Trophoblast cell (in vitro differentiated cells and primary cell): Measurements from ENCODE around the gene AUH.

Experiments
- DNase-seq, 2 donors: peaks; one replicate each; pipeline ENCODE4 v3.0.0-alpha.2; 2016
- H2AFZ ChIP-seq: 2 replicates; pipeline ENCODE4 v1.6.1; 2013; ENCODE audit warnings: low read length, moderate library complexity, mild to moderate bottlenecking; ENCODE audit not compliant: insufficient read depth, poor library complexity
- H2AK5ac ChIP-seq: 2 replicates; pipeline ENCODE4 v1.6.1; 2013; ENCODE audit warnings: mild to moderate bottlenecking, low read length
- H2BK120ac ChIP-seq: 2 replicates; pipeline ENCODE4 v1.6.1; 2013; ENCODE audit warnings: low read length, mild to moderate bottlenecking, moderate library complexity; ENCODE audit not compliant: insufficient read depth, poor library complexity
- H2BK12ac ChIP-seq: 2 replicates; pipeline ENCODE4 v1.6.1; 2013; ENCODE audit warnings: mild to moderate bottlenecking, low read length, moderate library complexity
- H2BK5ac ChIP-seq: 2 replicates; pipeline ENCODE4 v1.6.1; 2013; ENCODE audit warnings: low read length, low read depth, moderate library complexity, mild to moderate bottlenecking; ENCODE audit not compliant: poor library complexity
- H3K14ac ChIP-seq: 2 replicates; pipeline ENCODE4 v1.6.1; 2013; ENCODE audit warnings: mild to moderate bottlenecking, low read length
- H3K18ac ChIP-seq: 2 replicates; pipeline ENCODE4 v1.6.1; 2013; ENCODE audit warnings: mild to moderate bottlenecking, low read length
- H3K23ac ChIP-seq: 2 replicates; pipeline ENCODE4 v1.6.1; 2013; ENCODE audit warnings: low read length
- H3K27ac ChIP-seq: 2 replicates; pipeline ENCODE4 v1.5.1; 2013; ENCODE audit warnings: low read depth, mild to moderate bottlenecking, inconsistent platforms, low read length, moderate library complexity
- H3K27me3 ChIP-seq: 2 replicates; pipeline ENCODE4 v1.6.1; 2013; ENCODE audit warnings: inconsistent platforms, mild to moderate bottlenecking, low read length, moderate library complexity; ENCODE audit not compliant: insufficient read depth
- H3K36me3 ChIP-seq, 2 experiments: 1 replicate in 1 of 2; 2 replicates in 1 of 2; pipeline ENCODE4 v1.6.1; 2013; ENCODE audit warnings: low read length in 2 of 2, mild to moderate bottlenecking in 2 of 2, moderate library complexity in 1 of 2; ENCODE audit not compliant: insufficient read depth in 2 of 2, control insufficient read depth in 1 of 2
- H3K4ac ChIP-seq: 2 replicates; pipeline ENCODE4 v1.6.1; 2013; ENCODE audit warnings: low read depth, mild to moderate bottlenecking, low read length, moderate library complexity
- H3K4me1 ChIP-seq, 2 experiments: 1 replicate in 1 of 2; 2 replicates in 1 of 2; pipeline ENCODE4 v1.6.1; 2013; ENCODE audit warnings: low read length in 2 of 2, mild to moderate bottlenecking in 2 of 2, moderate library complexity in 1 of 2; ENCODE audit not compliant: insufficient read depth in 2 of 2, control insufficient read depth in 1 of 2
- H3K4me2 ChIP-seq: 2 replicates; pipeline ENCODE4 v1.6.1; 2013; ENCODE audit warnings: inconsistent platforms, mild to moderate bottlenecking, low read length, moderate library complexity
- H3K4me3 ChIP-seq: 2 replicates; pipeline ENCODE4 v1.5.1; 2013; ENCODE audit warnings: mild to moderate bottlenecking, low read depth, low read length, inconsistent platforms
- H3K79me1 ChIP-seq: one replicate; pipeline ENCODE4 v1.6.1; 2013; ENCODE audit warnings: low read length
- H3K79me2 ChIP-seq: 2 replicates; pipeline ENCODE4 v1.6.1; 2013; ENCODE audit warnings: low read length, mild to moderate bottlenecking; ENCODE audit not compliant: control insufficient read depth, insufficient read depth, poor library complexity
- H3K9ac ChIP-seq: 2 replicates; pipeline ENCODE4 v1.6.1; 2013; ENCODE audit warnings: mild to moderate bottlenecking, low read length
- H3K9me3 ChIP-seq: 2 replicates; pipeline ENCODE4 v1.6.1; 2013; ENCODE audit warnings: low read depth, mild to moderate bottlenecking, control low read depth, inconsistent platforms, low read length; ENCODE audit not compliant: insufficient read depth
- H4K12ac ChIP-seq: 2 replicates; pipeline ENCODE4 v1.6.1; 2013; ENCODE audit warnings: low read depth, mild to moderate bottlenecking, low read length, moderate library complexity
- H4K8ac ChIP-seq: 2 replicates; pipeline ENCODE4 v1.6.1; 2013; ENCODE audit warnings: low read depth, mild to moderate bottlenecking, low read length, moderate library complexity
- H4K91ac ChIP-seq: one replicate; pipeline ENCODE4 v1.6.1; 2013; ENCODE audit warnings: low read depth, mild to moderate bottlenecking, low read length, moderate library complexity
- WGBS: extraction: QIAGEN DNeasy Blood & Tissue Kit; methylation state at CpG from one replicate; pipeline ENCODE4 v1.1.7; 2013; ENCODE audit warnings: missing lambda C conversion rate; ENCODE audit not compliant: insufficient read length, insufficient coverage; ENCODE audit errors: extremely low coverage; 5-methylcytosine and 5-hydroxymethylcytosine counted together

Gene AUH

DNA sequence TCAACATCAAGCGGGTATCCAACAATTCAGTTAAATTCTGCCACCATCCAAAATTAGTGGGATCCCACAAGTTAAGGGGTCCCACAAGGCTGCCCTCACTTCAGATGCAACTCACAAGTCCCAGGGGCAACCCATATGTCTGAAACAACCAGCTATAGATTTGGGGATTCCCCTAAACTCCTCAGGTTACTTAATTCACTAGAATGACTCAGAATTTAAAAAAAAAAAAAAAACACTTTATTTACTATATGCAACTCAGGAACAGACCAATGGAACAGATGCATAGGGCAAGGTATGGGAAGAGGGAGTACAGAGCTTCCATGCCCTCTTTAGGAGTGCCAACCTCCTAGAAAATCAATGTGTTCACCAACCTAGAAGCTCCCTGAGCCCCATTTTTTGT lies 15.1 kb downstream of the AUH start:
- no peak for DNase-seq
- H3K14ac ChIP-seq, result no peak overlapping the region
- no peak overlapping the region for H2BK120ac ChIP-seq
- no peak overlapping the region for H3K4ac ChIP-seq
- H3K27ac ChIP-seq, result no peak overlapping the region
- no peak overlapping the region for H4K8ac ChIP-seq
- no peaks in the 10 kb centered on the region for H3K79me1 ChIP-seq
- H2AFZ ChIP-seq, result no peak overlapping the region
- no peaks in the 10 kb centered on the region for H3K9me3 ChIP-seq
- no peak overlapping the region for H3K18ac ChIP-seq
- no peak overlapping the region for H3K9ac ChIP-seq
- no peak overlapping the region for H2AK5ac ChIP-seq
- H2BK12ac ChIP-seq, result no peak overlapping the region
- H3K36me3 ChIP-seq, result peaks cover 2 to 4% of the 10 kb centered on the region in 2 experiments
- H2BK5ac ChIP-seq, result no peak overlapping the region
- WGBS, result no CpG with 5 or more reads among the region's 1 CpG
- no peaks in the 10 kb centered on the region for H3K79me2 ChIP-seq
- no peak overlapping the region for H3K4me3 ChIP-seq
- peaks cover 0 to 2% of the 10 kb centered on the region in 2 experiments for H3K4me1 ChIP-seq
- H3K4me2 ChIP-seq, result no peak overlapping the region
- H3K27me3 ChIP-seq, result no peaks in the 10 kb centered on the region
- no peak overlapping the region for H4K91ac ChIP-seq
- H4K12ac ChIP-seq, result no peak overlapping the region
- no peak overlapping the region for H3K23ac ChIP-seq

DNA sequence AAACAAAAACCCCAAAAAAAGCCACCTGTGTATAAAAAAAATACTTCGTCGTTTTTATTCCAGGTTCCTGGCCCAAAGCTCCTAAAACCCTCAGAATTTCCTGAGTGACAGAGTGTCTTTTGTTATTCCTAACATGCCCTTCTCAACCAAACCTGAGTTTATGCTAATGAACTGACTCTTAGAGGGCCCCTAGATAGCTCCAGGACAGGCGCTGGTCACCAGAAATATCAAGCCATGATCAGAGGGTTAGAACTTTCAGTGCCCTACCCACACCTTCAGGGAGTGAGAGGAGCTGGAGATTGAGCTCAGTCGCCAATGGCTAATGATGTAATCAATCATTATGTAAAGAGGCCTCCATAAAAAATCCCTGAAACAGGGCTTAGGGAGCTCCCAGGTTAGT lies 15.7 kb downstream of the AUH start:
- H3K79me1 ChIP-seq, result no peaks in the 10 kb centered on the region
- H3K79me2 ChIP-seq, result no peaks in the 10 kb centered on the region
- WGBS, result no CpG with 5 or more reads among the region's 4 CpGs
- no peak overlapping the region for H2BK120ac ChIP-seq
- H2AFZ ChIP-seq, result no peak overlapping the region
- H4K8ac ChIP-seq, result no peak overlapping the region
- no peak overlapping the region for H3K27ac ChIP-seq
- H4K91ac ChIP-seq, result no peak overlapping the region
- no peaks in the 10 kb centered on the region for H3K27me3 ChIP-seq
- no peak overlapping the region for H2BK12ac ChIP-seq
- no peak overlapping the region for H3K23ac ChIP-seq
- H3K9ac ChIP-seq, result no peak overlapping the region
- H3K4me3 ChIP-seq, result no peak overlapping the region
- peaks cover 4% of the 10 kb centered on the region in 2 experiments for H3K36me3 ChIP-seq
- no peak overlapping the region for H4K12ac ChIP-seq
- DNase-seq, result no peak
- H3K18ac ChIP-seq, result no peak overlapping the region
- no peak overlapping the region for H3K14ac ChIP-seq
- H2AK5ac ChIP-seq, result no peak overlapping the region
- peaks cover 0 to 2% of the 10 kb centered on the region in 2 experiments for H3K4me1 ChIP-seq
- no peak overlapping the region for H3K4me2 ChIP-seq
- no peak overlapping the region for H3K4ac ChIP-seq
- H2BK5ac ChIP-seq, result no peak overlapping the region
- H3K9me3 ChIP-seq, result no peaks in the 10 kb centered on the region

DNA sequence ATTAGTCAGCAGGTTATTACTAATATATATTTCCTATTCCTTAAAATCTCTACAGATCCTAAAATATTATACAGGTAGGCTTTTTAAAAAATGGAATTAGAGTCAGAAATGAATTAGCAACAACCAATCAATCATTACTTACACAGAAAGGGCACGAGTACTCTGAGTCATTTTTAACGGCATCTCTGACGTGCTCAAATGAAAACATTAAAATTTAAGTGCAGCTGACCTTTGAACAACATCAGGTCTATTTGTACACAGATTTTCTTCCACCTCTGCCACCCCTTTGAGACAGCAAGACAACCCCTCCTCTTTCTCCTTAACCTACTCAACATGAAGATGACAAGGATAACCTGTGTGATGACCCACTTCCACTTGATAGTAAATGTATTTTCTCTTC lies 19.1 kb downstream of the AUH start:
- Histone ChIP-seq H2AFZ (no peak overlapping the region), H3K79me1 (no peaks in the 10 kb centered on the region), H3K4me3 (no peak overlapping the region), H4K91ac (no peak overlapping the region), H2BK5ac (no peak overlapping the region), H3K4me2 (no peak overlapping the region), H3K79me2 (no peaks in the 10 kb centered on the region), H2BK120ac (no peak overlapping the region), H3K4me1 (peaks cover 0 to 2% of the 10 kb centered on the region in 2 experiments), H3K18ac (no peak overlapping the region), H2AK5ac (no peak overlapping the region), H3K27ac (no peak overlapping the region), H3K9ac (no peak overlapping the region), H3K9me3 (no peaks in the 10 kb centered on the region), H4K12ac (no peak overlapping the region), H3K4ac (no peak overlapping the region), H3K14ac (no peak overlapping the region), H3K23ac (no peak overlapping the region), H2BK12ac (no peak overlapping the region), H3K27me3 (no peaks in the 10 kb centered on the region), H4K8ac (no peak overlapping the region), H3K36me3 (peaks cover 4 to 5% of the 10 kb centered on the region in 2 experiments)
- DNase-seq, result no peak
- WGBS, result no CpG with 5 or more reads among the region's 3 CpGs

DNA sequence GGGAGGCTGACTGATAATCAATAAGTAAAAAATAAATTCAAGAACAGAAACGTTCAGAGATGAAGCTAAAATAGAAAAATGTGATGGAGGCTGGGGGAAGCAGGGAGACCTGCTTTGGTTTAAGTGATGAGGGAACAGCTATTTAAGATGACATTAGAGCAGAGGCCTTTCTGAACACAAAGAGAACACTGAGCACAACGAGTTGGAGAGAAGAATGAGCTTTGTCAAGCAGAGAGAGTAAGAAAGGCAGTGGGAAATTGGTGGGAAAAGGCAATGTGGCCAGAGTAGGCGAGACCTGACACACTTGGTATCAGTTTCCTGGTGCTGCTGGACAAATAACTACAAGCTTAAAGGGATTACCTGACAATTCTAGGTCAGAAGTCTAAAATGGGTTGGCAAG lies 20.0 kb downstream of the AUH start:
- no peaks in the 10 kb centered on the region for H3K27me3 ChIP-seq
- WGBS, result no CpG with 5 or more reads among the region's 3 CpGs
- no peak overlapping the region for H3K9ac ChIP-seq
- H3K18ac ChIP-seq, result no peak overlapping the region
- DNase-seq, result no peak
- no peak overlapping the region for H2AK5ac ChIP-seq
- no peak overlapping the region for H3K23ac ChIP-seq
- H3K4me2 ChIP-seq, result no peak overlapping the region
- peaks cover 4 to 5% of the 10 kb centered on the region in 2 experiments for H3K36me3 ChIP-seq
- H2BK12ac ChIP-seq, result no peak overlapping the region
- H4K8ac ChIP-seq, result no peak overlapping the region
- no peak overlapping the region for H3K4me3 ChIP-seq
- peaks cover 0 to 2% of the 10 kb centered on the region in 2 experiments for H3K4me1 ChIP-seq
- H4K12ac ChIP-seq, result no peak overlapping the region
- H2BK5ac ChIP-seq, result no peak overlapping the region
- no peak overlapping the region for H2AFZ ChIP-seq
- no peaks in the 10 kb centered on the region for H3K9me3 ChIP-seq
- no peak overlapping the region for H4K91ac ChIP-seq
- no peak overlapping the region for H3K14ac ChIP-seq
- no peak overlapping the region for H3K4ac ChIP-seq
- H3K79me1 ChIP-seq, result no peaks in the 10 kb centered on the region
- H3K27ac ChIP-seq, result no peak overlapping the region
- H2BK120ac ChIP-seq, result no peak overlapping the region
- no peaks in the 10 kb centered on the region for H3K79me2 ChIP-seq
